Measurements from ENCODE around the gene PGM1.

The PGM1 gene

GRCh38 chr1:63600248-63600647 lies 7.0 kb downstream of the PGM1 start:
- no peak for DNase-seq (ENCODE audit: low read depth)
- no peak overlapping the region for H3K4me3 ChIP-seq (ENCODE audit: low read depth, low read length)
- TF ChIP-seq, protein P1, sequence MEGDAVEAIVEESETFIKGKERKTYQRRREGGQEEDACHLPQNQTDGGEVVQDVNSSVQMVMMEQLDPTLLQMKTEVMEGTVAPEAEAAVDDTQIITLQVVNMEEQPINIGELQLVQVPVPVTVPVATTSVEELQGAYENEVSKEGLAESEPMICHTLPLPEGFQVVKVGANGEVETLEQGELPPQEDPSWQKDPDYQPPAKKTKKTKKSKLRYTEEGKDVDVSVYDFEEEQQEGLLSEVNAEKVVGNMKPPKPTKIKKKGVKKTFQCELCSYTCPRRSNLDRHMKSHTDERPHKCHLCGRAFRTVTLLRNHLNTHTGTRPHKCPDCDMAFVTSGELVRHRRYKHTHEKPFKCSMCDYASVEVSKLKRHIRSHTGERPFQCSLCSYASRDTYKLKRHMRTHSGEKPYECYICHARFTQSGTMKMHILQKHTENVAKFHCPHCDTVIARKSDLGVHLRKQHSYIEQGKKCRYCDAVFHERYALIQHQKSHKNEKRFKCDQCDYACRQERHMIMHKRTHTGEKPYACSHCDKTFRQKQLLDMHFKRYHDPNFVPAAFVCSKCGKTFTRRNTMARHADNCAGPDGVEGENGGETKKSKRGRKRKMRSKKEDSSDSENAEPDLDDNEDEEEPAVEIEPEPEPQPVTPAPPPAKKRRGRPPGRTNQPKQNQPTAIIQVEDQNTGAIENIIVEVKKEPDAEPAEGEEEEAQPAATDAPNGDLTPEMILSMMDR (IDR thresholded peaks at IDR 0.05; ENCODE audit: low read depth, low read length, missing control alignments) = no peak
- in situ Hi-C loops (cut with HindIII; ENCODE audit: low sequenced_read_pairs) = no loop called here

GRCh38 chr1:63601061-63601460 lies 7.8 kb downstream of the PGM1 start:
- TF ChIP-seq, protein P1 (IDR thresholded peaks at IDR 0.05; ENCODE audit: low read depth, low read length, missing control alignments) = no peak
- no peak for DNase-seq (ENCODE audit: low read depth)
- no peak overlapping the region for H3K4me3 ChIP-seq (ENCODE audit: low read depth, low read length)
- in situ Hi-C loops (cut with HindIII; ENCODE audit: low sequenced_read_pairs) = no loop called here

- no peak for DNase-seq (ENCODE audit: low read depth)
- in situ Hi-C loops (cut with HindIII; ENCODE audit: low sequenced_read_pairs) = no loop called here
- TF ChIP-seq, protein P1 (IDR thresholded peaks at IDR 0.05; ENCODE audit: low read depth, low read length, missing control alignments) = no peak
- no peak overlapping the region for H3K4me3 ChIP-seq (ENCODE audit: low read depth, low read length)
Measured at GRCh38 chr1:63601463-63601862, 8.3 kb downstream of the PGM1 start.

DNA sequence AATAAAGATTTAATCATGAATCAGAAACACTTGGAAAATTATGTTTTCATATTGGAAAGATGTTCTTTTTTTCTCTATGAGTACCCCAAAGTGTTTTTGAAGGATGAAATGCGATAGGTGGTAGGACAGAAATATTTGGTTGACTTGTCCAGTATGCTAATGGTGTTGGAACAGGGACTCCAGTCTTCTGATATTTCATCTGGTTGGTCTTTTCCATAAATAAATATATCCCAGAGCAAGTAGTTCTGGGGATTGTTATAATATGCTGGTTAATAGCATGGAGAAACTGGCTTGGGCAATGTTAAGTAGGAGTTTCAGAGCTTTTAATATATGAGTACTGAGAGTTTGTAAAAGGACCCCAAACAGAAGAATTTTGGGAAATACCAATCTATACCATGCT lies 8.7 kb downstream of the PGM1 start:
- in situ Hi-C loops (cut with HindIII; ENCODE audit: low sequenced_read_pairs) = no loop called here
- TF ChIP-seq, protein P1 (IDR thresholded peaks at IDR 0.05; ENCODE audit: low read depth, low read length, missing control alignments) = no peak
- no peak for DNase-seq (ENCODE audit: low read depth)
- no peak overlapping the region for H3K4me3 ChIP-seq (ENCODE audit: low read depth, low read length)

DNA sequence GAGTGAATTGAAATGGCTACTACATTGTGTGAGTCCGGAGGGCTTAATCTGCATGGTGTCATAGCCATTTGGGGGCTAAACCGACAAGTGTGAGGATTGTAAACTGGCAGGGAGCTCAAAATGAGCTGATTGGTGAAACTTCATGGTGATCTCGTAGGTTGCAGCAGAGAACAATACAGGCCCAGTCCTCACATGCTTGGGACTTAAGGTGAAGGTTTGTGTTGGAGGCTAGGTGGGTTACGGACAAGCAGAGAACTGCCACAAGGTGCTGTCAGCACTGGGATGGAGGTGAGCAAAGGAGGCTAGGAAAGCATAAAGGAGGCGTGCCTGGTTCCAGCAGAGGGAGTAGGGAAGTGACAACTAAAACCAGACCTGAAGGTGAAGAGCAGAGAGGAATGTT lies 9.4 kb downstream of the PGM1 start:
- H3K4me3 ChIP-seq (ENCODE audit: low read depth, low read length) = no peak overlapping the region
- DNase-seq (ENCODE audit: low read depth) = no peak
- in situ Hi-C loops (cut with HindIII; ENCODE audit: low sequenced_read_pairs) = no loop called here
- TF ChIP-seq, protein P1 (IDR thresholded peaks at IDR 0.05; ENCODE audit: low read depth, low read length, missing control alignments) = no peak

- no peak overlapping the region for H3K4me3 ChIP-seq (ENCODE audit: low read depth, low read length)
- TF ChIP-seq, protein P1 (IDR thresholded peaks at IDR 0.05; ENCODE audit: low read depth, low read length, missing control alignments) = no peak
- DNase-seq (ENCODE audit: low read depth) = no peak
- in situ Hi-C loops (cut with HindIII; ENCODE audit: low sequenced_read_pairs) = no loop called here
Measured at GRCh38 chr1:63603810-63604209, 10.6 kb downstream of the PGM1 start.

DNA sequence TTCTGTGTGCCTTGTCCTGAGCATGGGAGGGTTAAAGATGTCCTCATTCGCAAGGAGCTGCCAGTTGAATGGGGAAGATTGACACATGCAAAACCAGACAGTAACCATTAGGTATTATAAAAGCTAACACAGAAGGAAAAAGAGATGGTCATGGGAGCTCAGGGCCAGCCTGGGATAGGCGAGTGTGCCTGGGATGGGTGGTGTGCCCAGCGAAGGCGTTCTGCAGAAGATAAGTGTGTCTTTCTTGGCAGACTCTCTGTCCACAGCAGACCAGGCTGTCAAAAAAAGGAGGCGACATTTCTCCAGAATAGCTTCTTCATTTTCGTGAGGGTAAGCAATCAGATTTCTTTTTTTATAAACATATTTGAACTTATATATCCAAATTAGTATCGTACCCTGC lies 14.1 kb downstream of the PGM1 start:
- in situ Hi-C loops (cut with HindIII; ENCODE audit: low sequenced_read_pairs) = no loop called here
- TF ChIP-seq, protein P1 (IDR thresholded peaks at IDR 0.05; ENCODE audit: low read depth, low read length, missing control alignments) = no peak
- H3K4me3 ChIP-seq (ENCODE audit: low read depth, low read length) = no peak overlapping the region
- DNase-seq (ENCODE audit: low read depth) = no peak

All from astrocyte of the cerebellum (primary cell).